Mucosa of descending colon (tissue), 3 donors: ENCODE data around the gene TFAP2B. TPM values are rescaled to one million over a fixed set of nuclear protein-coding genes. Genes with fewer than 3 reads are reported as not detected.

Experiments used
- ATAC-seq: fragments of 200-7000 bp; cut with Tn5 transposase; one replicate; pipeline ENCODE4 v1.9.1; 2020; ENCODE audit warnings: mild to moderate bottlenecking, moderate library complexity
- DNase-seq, 3 donors: peaks; one replicate each; pipeline ENCODE4 v3.0.0-alpha.2; 2020
- H3K36me3 ChIP-seq: fragments of 200-600 bp; one replicate; pipeline ENCODE4 v1.8.0; 2021; ENCODE audit warnings: low read depth, mild to moderate bottlenecking
- H3K4me1 ChIP-seq: fragments of 200-600 bp; one replicate; pipeline ENCODE4 v1.8.0; 2021; ENCODE audit warnings: low read depth, mild to moderate bottlenecking
- H3K4me3 ChIP-seq: fragments of 200-600 bp; one replicate; pipeline ENCODE4 v1.8.0; 2021; ENCODE audit warnings: mild to moderate bottlenecking
- H3K9me3 ChIP-seq: fragments of 200-600 bp; one replicate; pipeline ENCODE4 v1.8.0; 2021; ENCODE audit warnings: mild to moderate bottlenecking
- intact Hi-C, 2 donors: fragments of 100-400 bp; cut with DNase I in 1 of 2; cut with micrococcal nuclease in 1 of 2; formaldehyde crosslinking; loops; one replicate each; pipeline versions ENCODE4 v1.11.0 to v1.11.1; 2022; cut with DNase I, micrococcal nuclease
- total RNA-seq, 3 donors: library from RNA; stranded (reverse); fragmentation: NEBNext Ultra II Directional in 2 of 3; extraction: Animal tissue kit (Norgen Biotek cat#: 25700) in 2 of 3; gene quantifications; one replicate each; pipeline versions ENCODE4 v1.2.1 to v1.2.4, GENCODE V29; 2021 to 2023
- TF ChIP-seq, protein P1 (sequence below): fragments of 200-600 bp; IDR thresholded peaks from one replicate; pipeline ENCODE4 v1.8.0; 2022; ENCODE audit warnings: antibody characterized with exemption, mild to moderate bottlenecking
- donor health status: DM: no; HTN: no; CAD: no; lungs with moderate emphysema.
- donor health status: DM: no; HTN: no; CAD: no.
- donor health status: DM: no; HTN: yes; CAD: no.

The TFAP2B gene
- total RNA-seq, 3 donors from 2014 or later, result 0.66 TPM; not detected in 2

DNA sequence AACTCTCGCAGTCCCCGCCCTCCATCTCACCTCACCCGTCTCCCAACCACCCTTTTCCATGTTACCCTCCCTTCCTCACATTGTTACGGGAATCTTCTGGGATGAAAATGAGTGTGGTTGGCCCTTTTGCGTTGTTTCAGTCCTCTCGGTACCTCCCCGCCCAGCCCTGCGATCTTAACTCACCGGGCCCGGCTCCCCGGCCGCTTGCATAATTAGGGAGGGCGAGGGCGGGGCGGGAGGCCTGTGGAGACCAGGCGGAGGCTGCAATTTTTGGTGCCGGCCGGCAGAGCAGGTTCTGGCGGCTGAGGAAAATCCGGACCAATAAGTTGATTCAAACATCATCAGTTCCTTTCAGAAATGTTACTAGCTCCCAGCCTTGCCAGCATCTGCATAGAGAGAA, 25.2 kb downstream of the TFAP2B start:
- ATAC-seq (no peak), DNase-seq (no peak)
- TF ChIP-seq, protein P1, sequence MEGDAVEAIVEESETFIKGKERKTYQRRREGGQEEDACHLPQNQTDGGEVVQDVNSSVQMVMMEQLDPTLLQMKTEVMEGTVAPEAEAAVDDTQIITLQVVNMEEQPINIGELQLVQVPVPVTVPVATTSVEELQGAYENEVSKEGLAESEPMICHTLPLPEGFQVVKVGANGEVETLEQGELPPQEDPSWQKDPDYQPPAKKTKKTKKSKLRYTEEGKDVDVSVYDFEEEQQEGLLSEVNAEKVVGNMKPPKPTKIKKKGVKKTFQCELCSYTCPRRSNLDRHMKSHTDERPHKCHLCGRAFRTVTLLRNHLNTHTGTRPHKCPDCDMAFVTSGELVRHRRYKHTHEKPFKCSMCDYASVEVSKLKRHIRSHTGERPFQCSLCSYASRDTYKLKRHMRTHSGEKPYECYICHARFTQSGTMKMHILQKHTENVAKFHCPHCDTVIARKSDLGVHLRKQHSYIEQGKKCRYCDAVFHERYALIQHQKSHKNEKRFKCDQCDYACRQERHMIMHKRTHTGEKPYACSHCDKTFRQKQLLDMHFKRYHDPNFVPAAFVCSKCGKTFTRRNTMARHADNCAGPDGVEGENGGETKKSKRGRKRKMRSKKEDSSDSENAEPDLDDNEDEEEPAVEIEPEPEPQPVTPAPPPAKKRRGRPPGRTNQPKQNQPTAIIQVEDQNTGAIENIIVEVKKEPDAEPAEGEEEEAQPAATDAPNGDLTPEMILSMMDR, result no peak
- no peak overlapping the region for H3K4me3 ChIP-seq
- no peaks in the 10 kb centered on the region for H3K9me3 ChIP-seq
- H3K4me1 ChIP-seq, result no peaks in the 10 kb centered on the region
- no peaks in the 10 kb centered on the region for H3K36me3 ChIP-seq
- intact Hi-C loops, result no loop called here

DNA sequence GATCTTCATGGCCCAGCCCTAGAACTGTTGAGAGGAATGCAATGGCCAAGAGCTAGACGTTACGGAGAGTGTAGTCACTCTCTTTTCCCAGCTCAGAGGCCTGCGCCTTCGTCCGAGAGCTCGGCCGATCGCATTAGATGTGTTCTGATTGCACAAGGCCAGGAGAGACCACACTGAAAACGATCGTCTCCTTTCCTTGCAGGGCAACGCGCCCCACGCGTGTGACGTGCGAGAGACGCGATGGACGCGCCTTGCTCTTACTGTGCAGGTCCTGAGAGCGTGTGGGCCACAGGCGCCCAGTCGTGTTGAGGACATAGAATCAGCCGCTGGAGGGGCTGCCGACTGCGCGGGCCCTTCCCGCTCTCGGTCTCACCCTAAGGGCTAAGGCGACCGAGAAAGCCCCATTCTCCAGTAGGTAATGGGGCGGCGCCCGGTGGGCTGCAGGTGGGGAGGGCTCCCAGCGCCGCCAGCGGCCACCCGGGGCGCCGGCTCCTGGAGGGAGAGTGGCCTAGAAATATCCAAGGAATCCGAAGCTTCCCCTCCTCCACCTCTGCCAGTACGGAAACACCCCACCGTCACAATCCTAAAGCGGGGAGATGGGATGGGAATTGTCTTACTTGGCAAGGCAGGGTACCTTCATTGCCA, 26.9 kb downstream of the TFAP2B start:
- DNase-seq (no peak), ATAC-seq (no peak)
- H3K4me1 ChIP-seq, result no peaks in the 10 kb centered on the region
- intact Hi-C loops, result no loop called here
- TF ChIP-seq, protein P1, result no peak
- H3K36me3 ChIP-seq, result no peaks in the 10 kb centered on the region
- no peaks in the 10 kb centered on the region for H3K9me3 ChIP-seq
- H3K4me3 ChIP-seq, result no peak overlapping the region

DNA sequence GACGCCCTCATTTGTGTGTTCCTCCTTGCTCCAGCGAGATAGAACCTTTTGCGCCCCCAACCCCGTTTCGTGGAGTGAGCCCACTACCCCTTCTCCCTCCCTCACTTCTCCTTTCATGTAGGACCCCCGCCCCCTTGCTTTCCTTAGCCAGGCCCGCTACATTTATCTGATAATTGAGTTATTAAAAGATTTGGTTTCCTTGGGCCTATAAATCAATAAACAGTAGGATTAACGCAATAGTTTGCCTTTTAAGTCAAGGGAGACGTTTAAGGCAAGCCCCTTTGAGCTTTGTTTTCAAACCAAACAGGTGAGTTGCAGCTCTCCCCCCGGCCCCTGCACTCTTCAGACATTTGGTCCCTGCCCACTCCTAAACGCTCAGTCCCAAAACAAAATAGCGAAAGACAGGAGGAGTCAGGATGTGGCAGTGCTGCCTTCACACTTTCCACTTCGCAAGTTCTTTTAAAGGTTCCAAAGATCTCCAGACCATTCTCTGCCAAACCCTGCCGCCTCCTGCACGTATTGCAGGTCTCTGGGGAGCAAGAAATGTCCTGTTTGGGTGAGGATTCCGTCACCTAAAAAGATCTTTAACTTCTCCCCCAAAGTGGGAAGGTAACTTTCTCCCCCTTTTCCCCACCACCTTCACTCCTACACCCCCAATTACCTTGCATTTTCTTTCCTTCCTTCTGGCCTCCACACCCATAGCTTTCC, 27.6 kb downstream of the TFAP2B start:
- H3K36me3 ChIP-seq, result no peaks in the 10 kb centered on the region
- TF ChIP-seq, protein P1, result no peak
- intact Hi-C loops, result no loop called here
- H3K4me3 ChIP-seq, result no peak overlapping the region
- H3K9me3 ChIP-seq, result no peaks in the 10 kb centered on the region
- DNase-seq (no peak), ATAC-seq (no peak)
- no peaks in the 10 kb centered on the region for H3K4me1 ChIP-seq

DNA sequence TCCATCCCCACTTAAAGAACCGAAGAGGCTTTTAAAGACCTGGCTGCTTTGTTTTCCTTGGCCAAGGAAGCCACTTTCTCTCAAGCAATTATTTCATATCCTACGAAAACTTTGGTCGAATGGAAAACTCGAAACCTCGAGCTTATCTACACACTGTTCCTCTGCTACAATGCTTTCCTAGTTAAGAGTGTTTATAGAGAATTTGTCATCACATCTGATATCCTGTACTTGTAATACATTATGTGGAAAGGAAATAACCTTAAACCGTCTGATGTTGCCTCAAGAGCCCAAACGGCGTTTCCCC, 28.1 kb downstream of the TFAP2B start:
- no peaks in the 10 kb centered on the region for H3K9me3 ChIP-seq
- H3K36me3 ChIP-seq, result no peaks in the 10 kb centered on the region
- intact Hi-C loops, result no loop called here
- TF ChIP-seq, protein P1, result no peak
- no peaks in the 10 kb centered on the region for H3K4me1 ChIP-seq
- no peak overlapping the region for H3K4me3 ChIP-seq
- DNase-seq (no peak), ATAC-seq (no peak)

DNA sequence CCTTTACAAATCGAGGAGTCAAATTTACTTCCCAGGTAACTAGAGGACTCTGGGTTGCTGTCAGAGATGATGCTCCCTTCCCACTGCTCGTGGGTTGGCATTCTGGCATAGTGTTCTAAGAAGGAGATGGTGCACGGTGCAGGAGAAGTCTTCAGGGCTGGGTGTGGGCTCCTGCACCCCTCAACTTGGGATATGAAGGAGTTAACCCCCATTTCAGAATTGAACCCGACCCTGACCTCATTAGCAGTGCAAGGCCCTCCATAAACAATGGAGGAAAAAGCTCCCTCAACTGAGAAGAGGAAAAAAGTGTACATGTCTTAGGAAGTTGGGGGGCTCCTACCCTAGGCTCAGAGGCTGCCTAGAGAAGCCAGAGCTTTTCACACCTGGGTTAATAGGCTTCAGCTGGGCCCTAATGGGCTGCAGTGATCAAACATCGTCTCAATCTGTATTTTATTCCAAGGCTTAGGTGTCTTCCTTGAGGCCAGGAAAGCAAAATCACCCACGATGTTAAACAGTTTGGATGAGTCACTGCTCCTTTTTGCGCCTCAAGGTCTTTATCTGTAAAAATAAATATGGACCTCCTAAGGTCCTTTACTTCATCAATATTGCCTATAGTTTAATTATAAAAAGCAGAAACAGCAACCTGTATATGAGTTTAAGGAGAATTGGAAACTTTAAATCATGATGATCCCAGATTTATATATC, 29.4 kb downstream of the TFAP2B start:
- Histone ChIP-seq H3K4me3 (no peak overlapping the region), H3K9me3 (no peaks in the 10 kb centered on the region), H3K4me1 (no peaks in the 10 kb centered on the region), H3K36me3 (no peaks in the 10 kb centered on the region)
- no peak for DNase-seq
- TF ChIP-seq, protein P1, result no peak
- no peak for ATAC-seq
- intact Hi-C loops, result no loop called here
